ENCODE data around the gene EN2.

The EN2 gene

GRCh38 chr7:155458111-155458877 is at the start of gene EN2:
Gene EN2 (plus strand): TSS chr7:155458129. CDS start chr7:155458378, 249 bp downstream.
- no peak for DNase-seq (ENCODE audit: low read depth)

GRCh38 chr7:155408651-155409586 is 49.0 kb upstream of the EN2 start:
- DNase-seq (ENCODE audit: low read depth) = no peak

GRCh38 chr7:155409980-155410379 is 47.9 kb upstream of the EN2 start:
- no peak for DNase-seq (ENCODE audit: low read depth)

- no peak for DNase-seq (ENCODE audit: low read depth)
Measured at GRCh38 chr7:155410431-155410830, 47.5 kb upstream of the EN2 start.

GRCh38 chr7:155411718-155412415 is 46.1 kb upstream of the EN2 start:
- DNase-seq (ENCODE audit: low read depth) = no peak

- peak; percentile 22 for DNase-seq (ENCODE audit: low read depth)
Measured at GRCh38 chr7:155412416-155413253, 45.3 kb upstream of the EN2 start.

GRCh38 chr7:155414547-155415492 is 43.1 kb upstream of the EN2 start:
- no peak for DNase-seq (ENCODE audit: low read depth)

GRCh38 chr7:155416646-155417380 is 41.1 kb upstream of the EN2 start:
- DNase-seq (ENCODE audit: low read depth) = no peak

- DNase-seq (ENCODE audit: low read depth) = no peak
Measured at GRCh38 chr7:155418304-155418703, 39.6 kb upstream of the EN2 start.

- no peak for DNase-seq (ENCODE audit: low read depth)
Measured at GRCh38 chr7:155418941-155419755, 38.8 kb upstream of the EN2 start.

- no peak for DNase-seq (ENCODE audit: low read depth)
Measured at GRCh38 chr7:155420116-155420515, 37.8 kb upstream of the EN2 start.

GRCh38 chr7:155422151-155422550 is 35.8 kb upstream of the EN2 start:
- DNase-seq (ENCODE audit: low read depth) = no peak

GRCh38 chr7:155422599-155423336 is 35.2 kb upstream of the EN2 start:
- no peak for DNase-seq (ENCODE audit: low read depth)

- DNase-seq (ENCODE audit: low read depth) = no peak
Measured at GRCh38 chr7:155423337-155424285, 34.3 kb upstream of the EN2 start.

- DNase-seq (ENCODE audit: low read depth) = no peak
Measured at GRCh38 chr7:155424301-155425010, 33.5 kb upstream of the EN2 start.

- DNase-seq (ENCODE audit: low read depth) = no peak
Measured at GRCh38 chr7:155425011-155425340, 33.0 kb upstream of the EN2 start.

All from activated T-cell treated with anti-CD3 and anti-CD28 coated beads for 1 hour (primary cell).